Activated CD4-positive, alpha-beta T cell treated with anti-CD3 and anti-CD28 coated beads, Interleukin-2, amount 50 U/mL, for 48 hours (primary cell): ENCODE data around the gene COL11A2.
"Not testable (repeated sequence)": the region's sequence is repeated elsewhere in the genome, so short reads cannot be mapped to it uniquely, and the experiment has no call there.

Source experiments
- DNase-seq, 2 experiments: peaks; one replicate each; pipeline ENCODE4 v3.0.0-alpha.2; 2020

The COL11A2 gene

DNA sequence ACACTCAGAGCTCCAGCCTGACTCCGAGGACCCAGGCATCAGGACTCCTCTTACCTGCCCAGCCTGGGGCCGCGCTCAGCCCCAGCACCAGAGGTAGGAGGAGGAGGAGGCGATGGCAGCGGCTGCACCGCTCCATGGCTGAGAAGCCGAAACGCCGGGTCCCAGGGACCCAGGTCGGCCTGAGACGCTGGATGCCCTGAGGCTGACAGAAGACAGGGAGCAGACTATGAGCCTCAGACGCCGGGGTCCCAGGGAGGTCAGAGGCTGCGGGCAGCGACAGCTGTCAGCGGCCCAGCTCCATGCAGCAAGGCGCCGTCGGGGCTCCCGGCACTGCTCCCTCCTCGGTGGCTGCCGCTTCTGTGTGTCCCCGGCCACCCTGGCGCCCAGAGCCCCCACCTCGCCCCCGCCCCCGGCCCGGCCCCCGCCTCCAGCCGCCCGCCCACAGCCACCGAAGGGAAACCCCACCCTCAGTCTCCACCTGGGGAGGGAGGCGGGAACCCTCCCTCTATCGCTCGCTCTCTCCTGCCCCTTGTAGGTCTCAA, at the start of gene COL11A2:
Gene COL11A2, minus strand, starts transcription at position 363 of the 542 bp plus-strand sequence. Its CDS starts 227 bp downstream, at position 136.
- DNase-seq: peak in 1 of 2 experiments; percentile 9

DNA sequence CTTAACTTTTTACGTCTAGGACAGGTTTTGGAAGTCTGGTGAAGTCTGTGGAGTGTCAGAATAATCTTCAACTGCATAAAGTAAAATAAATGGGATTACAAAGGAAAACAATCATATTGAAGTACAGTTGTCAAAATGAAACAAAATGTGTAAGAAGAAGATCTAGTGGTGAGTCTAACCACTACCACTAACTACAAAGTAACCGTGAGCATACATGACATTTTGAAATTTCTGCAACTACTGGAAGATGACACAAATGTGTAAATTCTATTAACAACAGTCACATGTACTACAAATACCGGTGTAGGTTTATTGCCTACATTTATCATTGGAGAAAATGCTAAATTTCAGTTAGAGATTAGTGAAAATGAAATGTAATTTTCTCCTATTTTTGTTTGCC, 49.7 kb upstream of the COL11A2 start:
- no peak for DNase-seq

DNA sequence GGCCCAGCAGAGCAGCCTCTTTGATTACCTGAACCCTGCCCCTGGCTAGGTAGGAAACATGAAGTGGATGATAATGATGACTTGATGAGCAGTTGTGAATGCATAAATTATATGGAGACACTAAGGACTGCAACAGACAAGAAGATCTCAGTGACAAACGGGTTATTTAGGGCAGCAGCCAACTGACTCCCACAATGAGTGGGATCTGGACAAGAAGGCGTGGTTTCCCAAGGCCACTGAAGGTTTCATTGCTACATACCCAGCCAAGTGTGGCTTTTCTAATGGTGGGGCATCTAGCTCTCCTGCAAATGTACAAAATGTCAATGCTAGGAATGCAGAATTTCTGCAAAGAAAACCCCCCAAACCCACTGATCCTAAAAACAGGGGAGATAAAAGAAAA, 45.5 kb upstream of the COL11A2 start:
- no peak for DNase-seq

DNA sequence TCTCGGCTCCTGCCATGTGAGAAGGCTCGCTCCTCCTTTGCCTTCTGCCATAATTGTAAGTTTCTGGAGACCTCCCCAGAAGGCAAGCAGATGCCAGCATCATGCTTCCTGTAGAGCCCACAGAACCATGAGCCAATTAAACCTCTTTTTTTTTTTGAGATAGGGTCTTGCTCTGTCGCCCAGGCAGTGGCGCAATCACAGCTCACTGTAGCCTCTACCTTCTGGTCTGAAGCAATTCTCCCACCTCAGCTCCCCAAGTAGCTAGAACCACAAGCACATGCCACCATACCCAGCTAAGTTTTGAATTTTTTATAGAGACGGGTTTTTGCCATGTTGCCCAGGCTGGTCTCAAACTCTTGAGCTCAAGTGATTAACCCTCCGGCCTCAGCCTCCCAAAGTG, 44.6 kb upstream of the COL11A2 start:
- DNase-seq: no peak

GRCh38 chr6:33236328-33236727, 44.1 kb upstream of the COL11A2 start:
- DNase-seq: no peak

- DNase-seq: no peak
Observed at GRCh38 chr6:33235221-33235634, 43.0 kb upstream of the COL11A2 start.

DNA sequence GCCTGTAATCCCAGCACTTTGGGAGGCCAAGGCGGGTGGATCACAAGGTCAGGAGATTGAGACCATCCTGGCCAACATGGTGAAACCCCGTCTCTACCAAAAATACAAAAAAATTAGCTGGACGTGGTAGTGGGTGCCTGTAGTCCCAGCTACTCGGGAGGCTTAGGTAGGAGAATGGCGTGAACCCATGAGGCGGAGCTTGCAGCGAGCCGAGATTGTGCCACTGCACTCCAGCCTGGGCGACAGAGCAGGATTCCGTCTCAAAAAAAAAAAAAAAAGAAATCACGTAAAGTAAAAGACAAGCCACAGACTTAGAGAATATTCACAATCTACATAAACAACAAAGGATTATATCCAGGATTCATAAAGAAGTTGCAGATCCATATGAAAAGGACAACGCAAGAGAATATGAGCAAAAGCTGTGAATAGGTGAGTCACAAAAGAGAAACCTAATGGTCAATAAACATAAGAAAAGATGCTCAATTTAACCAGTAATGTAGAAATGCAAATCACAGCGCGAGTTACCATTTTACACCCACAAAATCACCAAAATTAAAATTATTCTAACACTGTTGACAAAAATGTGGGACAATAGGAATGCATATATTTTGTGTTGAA, 34.3 kb upstream of the COL11A2 start:
- DNase-seq: not testable (repeated sequence)

- no peak for DNase-seq
Observed at GRCh38 chr6:33217681-33218080, 25.4 kb upstream of the COL11A2 start.

- no peak for DNase-seq
Observed at GRCh38 chr6:33217246-33217645, 25.0 kb upstream of the COL11A2 start.

- DNase-seq: no peak
Observed at GRCh38 chr6:33216117-33216649, 23.9 kb upstream of the COL11A2 start.

- no peak for DNase-seq
Observed at GRCh38 chr6:33215271-33216116, 23.2 kb upstream of the COL11A2 start.

GRCh38 chr6:33213989-33214335, 21.7 kb upstream of the COL11A2 start:
- no peak for DNase-seq

GRCh38 chr6:33213166-33213988, 21.1 kb upstream of the COL11A2 start:
- peak in 1 of 2 experiments; percentile 36 for DNase-seq

DNA sequence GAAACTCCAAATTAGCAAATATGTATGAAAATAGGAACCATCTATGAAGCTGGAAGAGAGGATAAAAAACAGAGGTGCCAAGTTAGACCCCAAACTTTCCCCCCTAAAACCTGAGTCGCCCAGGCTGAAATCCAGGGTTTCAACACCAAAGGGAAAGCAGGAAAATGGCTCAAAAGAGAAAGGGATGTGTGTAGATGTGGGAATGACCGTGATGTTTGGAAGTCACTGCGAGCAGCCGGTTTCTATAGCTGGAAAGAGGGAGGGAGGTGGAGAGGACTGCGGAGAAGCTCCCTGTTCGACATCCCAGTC, 20.5 kb upstream of the COL11A2 start:
- no peak for DNase-seq

- no peak for DNase-seq
Observed at GRCh38 chr6:33211666-33212422, 19.6 kb upstream of the COL11A2 start.

DNA sequence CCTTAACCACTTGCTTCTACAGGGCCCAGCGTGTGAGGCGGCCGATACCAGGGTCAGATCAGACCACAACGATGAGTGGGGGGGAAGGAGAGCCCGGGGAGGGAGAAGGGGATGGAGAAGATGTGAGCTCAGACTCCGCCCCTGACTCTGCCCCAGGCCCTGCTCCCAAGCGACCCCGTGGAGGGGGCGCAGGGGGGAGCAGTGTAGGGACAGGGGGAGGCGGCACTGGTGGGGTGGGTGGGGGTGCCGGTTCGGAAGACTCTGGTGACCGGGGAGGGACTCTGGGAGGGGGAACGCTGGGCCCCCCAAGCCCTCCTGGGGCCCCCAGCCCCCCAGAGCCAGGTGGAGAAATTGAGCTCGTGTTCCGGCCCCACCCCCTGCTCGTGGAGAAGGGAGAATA, 18.9 kb upstream of the COL11A2 start:
- no peak for DNase-seq

GRCh38 chr6:33209856-33210255, 17.6 kb upstream of the COL11A2 start:
- no peak for DNase-seq

- peak; percentile 82 to 87 for DNase-seq
Observed at GRCh38 chr6:33208091-33208967, 16.1 kb upstream of the COL11A2 start, which contains the start of gene RING1. RING1 (plus strand) TSS chr6:33208500; CDS start chr6:33208823, 323 bp downstream.

GRCh38 chr6:33207552-33208090, 15.4 kb upstream of the COL11A2 start:
- DNase-seq: no peak

GRCh38 chr6:33206864-33207551, 14.7 kb upstream of the COL11A2 start:
- DNase-seq: peak in 1 of 2 experiments; percentile 22
